Mucosa of descending colon (tissue), 3 donors: ENCODE results near the gene EFEMP2. TPM values are rescaled to one million over a fixed set of nuclear protein-coding genes. Genes with fewer than 3 reads are reported as not detected.
"Not testable (repeated sequence)": the region's sequence is repeated elsewhere in the genome, so short reads cannot be mapped to it uniquely, and the experiment has no call there.

Experiments
- ATAC-seq: fragments of 200-7000 bp; cut with Tn5 transposase; one replicate; pipeline ENCODE4 v1.9.1; 2020; ENCODE audit warnings: mild to moderate bottlenecking, moderate library complexity
- DNase-seq, 3 donors: peaks; one replicate each; pipeline ENCODE4 v3.0.0-alpha.2; 2020
- H3K36me3 ChIP-seq: fragments of 200-600 bp; one replicate; pipeline ENCODE4 v1.8.0; 2021; ENCODE audit warnings: low read depth, mild to moderate bottlenecking
- H3K4me1 ChIP-seq: fragments of 200-600 bp; one replicate; pipeline ENCODE4 v1.8.0; 2021; ENCODE audit warnings: low read depth, mild to moderate bottlenecking
- H3K4me3 ChIP-seq: fragments of 200-600 bp; one replicate; pipeline ENCODE4 v1.8.0; 2021; ENCODE audit warnings: mild to moderate bottlenecking
- H3K9me3 ChIP-seq: fragments of 200-600 bp; one replicate; pipeline ENCODE4 v1.8.0; 2021; ENCODE audit warnings: mild to moderate bottlenecking
- CTCF ChIP-seq: fragments of 200-600 bp; IDR thresholded peaks from one replicate; pipeline ENCODE4 v1.8.0; 2022; ENCODE audit warnings: antibody characterized with exemption, mild to moderate bottlenecking
- intact Hi-C, 2 donors: fragments of 100-400 bp; cut with DNase I in 1 of 2; cut with micrococcal nuclease in 1 of 2; formaldehyde crosslinking; loops; one replicate each; pipeline versions ENCODE4 v1.11.0 to v1.11.1; 2022; cut with DNase I, micrococcal nuclease
- total RNA-seq, 3 donors: library from RNA; stranded (reverse); fragmentation: NEBNext Ultra II Directional in 2 of 3; extraction: Animal tissue kit (Norgen Biotek cat#: 25700) in 2 of 3; gene quantifications; one replicate each; pipeline versions ENCODE4 v1.2.1 to v1.2.4, GENCODE V29; 2021 to 2023
- donor health status: DM: no; HTN: no; CAD: no; lungs with moderate emphysema.
- donor health status: DM: no; HTN: no; CAD: no.
- donor health status: DM: no; HTN: yes; CAD: no.

The EFEMP2 gene
- total RNA-seq, 3 donors from 2014 or later = 11.7 to 67.0 (median 15.3) TPM

GRCh38 chr11:65894034-65894591, 21.5 kb upstream of the EFEMP2 start:
- Histone ChIP-seq H3K9me3 (no peaks in the 10 kb centered on the region), H3K4me3 (no peak overlapping the region), H3K4me1 (peaks cover 18% of the 10 kb centered on the region), H3K36me3 (no peaks in the 10 kb centered on the region)
- intact Hi-C loops = no loop called here
- ATAC-seq (no peak), DNase-seq (peak in 2 of 3 donors; percentile 61 to 86)
- no peak for TF ChIP-seq CTCF

- DNase-seq (peak in 1 of 3 donors; percentile 33), ATAC-seq (no peak)
- peaks cover 22% of the 10 kb centered on the region for H3K4me1 ChIP-seq
- no peaks in the 10 kb centered on the region for H3K36me3 ChIP-seq
- intact Hi-C loops = no loop called here
- H3K4me3 ChIP-seq = no peak overlapping the region
- no peaks in the 10 kb centered on the region for H3K9me3 ChIP-seq
- TF ChIP-seq CTCF = no peak
Observed at GRCh38 chr11:65892661-65893317, 20.2 kb upstream of the EFEMP2 start.

GRCh38 chr11:65892137-65892540, 19.5 kb upstream of the EFEMP2 start:
- intact Hi-C loops, H3K4me3 ChIP-seq, ATAC-seq, H3K9me3 ChIP-seq, H3K36me3 ChIP-seq: not testable (repeated sequence)
- DNase-seq = peak in 1 of 3 donors; percentile 31
- H3K4me1 ChIP-seq = peaks cover 29% of the 10 kb centered on the region

- TF ChIP-seq CTCF = no peak
- peaks cover 31% of the 10 kb centered on the region for H3K4me1 ChIP-seq
- intact Hi-C loops = no loop called here
- DNase-seq (peak in 2 of 3 donors; percentile 55 to 71), ATAC-seq (no peak)
- no peaks in the 10 kb centered on the region for H3K9me3 ChIP-seq
- peak overlapping the region; percentile 30 for H3K4me3 ChIP-seq
- H3K36me3 ChIP-seq = no peaks in the 10 kb centered on the region
Observed at GRCh38 chr11:65891219-65892136, 18.9 kb upstream of the EFEMP2 start.

- ATAC-seq (peak; percentile 85), DNase-seq (peak; percentile 99)
- Histone ChIP-seq H3K9me3 (no peaks in the 10 kb centered on the region), H3K4me3 (peak within 1 kb of the TSS; percentile 30), H3K4me1 (peaks cover 31% of the 10 kb centered on the region), H3K36me3 (no peaks in the 10 kb centered on the region)
- intact Hi-C loops = no loop called here
- TF ChIP-seq CTCF = no peak
Observed at GRCh38 chr11:65890324-65891218, 18.0 kb upstream of the EFEMP2 start, which contains the start of gene CCDC85B. TSS of gene CCDC85B (plus strand) at chr11:65890673. CDS start at chr11:65890784, 111 bp downstream.
